NCI-H1092 treated with DMSO at 0.1 percent for 48 hours (cell line): ENCODE measurements around the gene SLC25A39.
A peak's percentile ranks its signal among the peaks of the same experiment; 100 is the strongest.

Experiments used
- DNase-seq: peaks from one replicate; lab custom pipeline; 2025; lab: John Stamatoyannopoulos, UW

The SLC25A39 gene

DNA sequence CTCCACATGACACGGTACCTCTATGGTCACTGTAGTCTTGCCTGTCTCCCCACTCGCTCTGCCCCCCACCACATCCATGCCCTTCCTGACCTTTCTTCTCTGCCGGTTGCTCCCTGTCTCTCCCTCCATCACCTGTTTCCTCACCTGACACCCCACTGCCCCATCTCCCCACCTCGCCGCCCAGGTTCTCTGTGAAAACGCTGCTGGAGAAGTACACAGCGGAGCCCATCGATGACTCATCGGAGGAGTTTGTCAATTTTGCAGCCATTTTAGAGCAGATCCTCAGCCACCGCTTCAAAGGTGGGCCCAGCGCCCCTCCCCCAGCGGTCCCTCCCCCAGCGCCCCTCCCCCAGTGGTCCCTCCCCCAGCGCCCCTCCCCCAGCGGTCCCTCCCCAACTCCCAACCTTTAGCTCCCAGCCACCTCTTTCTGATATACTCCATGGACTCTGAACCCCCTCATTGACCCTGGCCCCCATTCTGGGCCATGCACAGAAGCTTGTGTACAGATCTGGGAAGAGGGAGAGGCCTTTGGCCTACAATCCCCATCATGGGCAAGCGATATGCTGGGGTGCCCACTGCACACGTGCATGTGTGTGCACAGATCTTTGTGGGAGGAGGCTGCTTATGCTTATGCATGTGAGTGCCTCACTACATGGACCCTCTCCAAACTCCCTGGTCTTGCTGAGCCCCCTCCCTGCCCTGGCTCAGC, 12.1 kb downstream of the SLC25A39 start:
- no peak for DNase-seq

DNA sequence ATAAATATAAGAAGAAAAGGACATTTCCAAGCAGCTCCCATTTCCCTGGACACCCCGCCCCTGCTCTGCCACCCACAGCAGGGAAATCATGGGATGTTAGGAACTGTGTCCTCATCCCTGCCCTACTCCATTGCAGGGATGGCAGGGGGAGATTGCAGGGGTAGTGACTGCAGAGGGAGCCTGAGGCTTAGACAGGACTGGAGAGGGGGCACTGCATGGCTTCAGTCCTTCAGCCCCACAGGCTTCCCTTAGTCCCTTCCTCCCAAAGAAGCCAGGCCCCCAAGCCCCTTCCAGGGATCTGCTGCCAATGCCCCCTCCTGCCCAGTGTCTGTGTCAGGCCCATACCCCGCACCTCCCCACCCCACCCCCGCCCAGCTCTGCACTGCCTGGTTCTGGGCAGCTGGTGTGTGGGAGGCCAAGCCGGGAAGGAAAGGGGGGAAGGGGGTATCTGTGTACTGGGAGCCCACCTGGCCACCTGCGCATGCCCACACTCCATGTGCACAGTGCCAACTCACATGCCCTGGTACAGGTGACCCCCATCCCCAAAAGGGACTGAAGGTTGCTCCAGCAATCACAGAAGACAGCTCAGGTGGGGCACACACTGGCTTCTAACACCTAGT, 13.0 kb downstream of the SLC25A39 start:
- no peak for DNase-seq

DNA sequence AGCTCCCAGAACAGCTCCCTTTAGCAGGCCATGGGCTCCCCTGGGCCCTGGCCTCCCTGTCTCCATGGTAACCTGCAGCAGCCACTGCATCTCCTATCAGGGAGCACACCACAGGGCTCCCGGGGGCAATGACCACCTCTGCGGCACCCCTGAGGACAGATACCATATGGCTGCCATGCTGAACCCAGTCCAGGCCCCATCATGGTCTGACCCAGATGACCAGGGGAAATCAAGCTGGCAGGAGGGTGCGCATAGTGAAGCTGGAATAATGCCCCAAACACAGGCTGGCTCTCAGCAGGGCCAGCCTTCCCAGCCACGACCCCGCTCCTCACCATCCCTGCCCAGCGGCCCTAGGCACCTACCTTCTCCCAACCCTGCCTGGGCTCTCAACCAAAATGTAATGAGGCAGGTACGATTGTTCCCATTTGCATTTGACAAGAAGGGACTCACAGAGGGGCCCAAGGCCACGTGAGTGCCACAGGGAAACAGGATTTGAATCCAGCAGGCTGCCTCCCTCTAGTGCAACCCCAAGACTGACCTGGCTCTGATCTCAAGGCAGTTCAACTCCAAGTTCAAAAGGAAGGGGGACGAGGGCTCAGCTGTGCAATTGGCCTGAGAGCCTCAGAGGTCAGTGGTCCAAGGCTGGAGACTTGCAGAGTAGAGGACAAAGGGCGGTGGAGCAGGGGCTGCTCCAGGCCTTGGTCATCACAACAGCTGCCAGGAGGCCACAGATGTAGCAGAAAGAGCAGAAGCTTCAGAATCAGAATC, 13.8 kb downstream of the SLC25A39 start:
- no peak for DNase-seq

DNA sequence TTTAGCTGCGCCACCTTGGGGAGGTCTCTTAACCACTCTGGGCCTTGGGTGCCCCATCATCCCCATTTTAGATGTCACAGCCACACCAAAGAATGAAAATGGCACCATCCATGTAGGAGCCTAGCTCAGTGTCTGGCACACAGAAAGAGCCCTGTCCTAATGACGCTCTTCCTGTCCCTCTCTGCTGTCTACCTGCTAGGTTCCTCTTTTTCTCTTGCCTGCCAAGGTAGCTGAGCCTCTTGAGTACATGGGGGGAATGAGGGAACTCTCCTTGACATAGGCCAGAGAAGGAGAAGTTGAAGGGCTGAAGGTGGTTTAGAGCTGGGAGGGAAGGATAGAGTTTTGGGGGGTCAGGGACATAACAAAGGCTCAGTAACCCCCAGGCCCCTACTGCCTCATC, 14.4 kb downstream of the SLC25A39 start:
- DNase-seq, result no peak

DNA sequence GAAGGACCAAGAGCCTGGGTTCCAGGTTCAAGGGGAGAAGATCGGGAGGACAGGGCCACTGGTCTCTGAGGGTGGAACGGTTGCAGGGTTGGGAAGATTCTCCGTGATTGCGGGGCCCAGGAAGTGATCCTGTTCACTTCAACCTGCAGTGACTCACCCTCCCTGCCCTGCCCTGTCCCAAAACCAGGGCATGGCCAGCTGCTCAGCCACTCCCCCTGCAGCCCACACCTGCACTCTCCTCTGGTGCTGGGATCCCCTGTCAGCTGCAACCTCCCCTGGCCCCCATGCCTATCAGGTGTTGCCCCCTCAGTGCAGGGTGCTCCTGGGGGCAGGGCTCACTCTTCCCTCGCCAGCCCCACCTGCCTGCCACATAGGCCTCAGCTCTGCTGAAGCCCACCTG, 15.2 kb downstream of the SLC25A39 start:
- no peak for DNase-seq

DNA sequence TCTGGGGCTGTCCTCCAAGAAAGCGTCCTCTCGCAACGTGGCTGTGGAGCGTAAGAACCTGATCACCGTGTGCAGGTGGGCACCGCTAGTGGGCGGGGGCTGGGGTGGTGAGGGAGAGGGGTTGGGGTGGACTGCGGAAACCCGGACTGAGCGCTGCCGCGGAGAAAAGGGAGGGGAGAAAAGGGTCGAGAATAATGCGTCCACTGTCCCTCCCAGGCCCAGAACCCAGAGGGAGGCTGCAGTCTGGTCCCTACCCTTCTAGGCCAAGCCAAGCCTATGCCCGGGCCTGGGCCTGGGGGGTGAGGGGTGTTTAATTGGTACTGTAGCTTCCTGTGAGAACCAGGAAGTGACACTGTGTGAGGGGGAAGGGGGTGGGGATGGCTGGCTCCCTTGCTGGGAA, 15.8 kb downstream of the SLC25A39 start:
- no peak for DNase-seq

DNA sequence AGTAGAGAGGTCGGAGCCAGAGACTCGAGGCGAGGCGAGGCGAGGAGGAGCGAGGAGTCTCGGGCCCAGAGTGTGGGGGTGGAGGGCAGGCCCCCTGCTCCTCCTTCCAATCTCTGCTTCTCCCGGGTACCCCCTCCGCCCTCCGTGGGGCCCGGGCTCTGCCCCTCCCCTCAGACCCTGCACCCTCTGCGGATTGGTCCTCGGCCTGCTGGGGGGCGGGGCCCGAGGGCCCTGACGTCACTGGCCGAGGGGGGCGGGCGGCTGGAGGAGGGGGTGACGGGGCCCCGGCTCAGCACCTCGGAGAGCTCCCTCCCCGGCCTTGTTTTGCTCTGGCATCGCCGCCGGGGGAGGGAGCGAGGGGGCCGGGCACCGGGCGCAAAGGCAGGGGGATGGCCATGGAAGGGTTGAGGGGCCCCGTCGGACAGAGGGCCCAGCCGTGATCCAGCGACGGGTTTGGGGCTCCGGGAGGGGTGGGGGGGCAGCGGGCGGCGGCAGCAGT, 16.3 kb downstream of the SLC25A39 start, which contains the start of gene RUNDC3A:
TSS of gene RUNDC3A (plus strand) at position 282 of the 499 bp plus-strand sequence. CDS start 232 bp downstream, outside the sequence.
- peak; percentile 87 for DNase-seq

DNA sequence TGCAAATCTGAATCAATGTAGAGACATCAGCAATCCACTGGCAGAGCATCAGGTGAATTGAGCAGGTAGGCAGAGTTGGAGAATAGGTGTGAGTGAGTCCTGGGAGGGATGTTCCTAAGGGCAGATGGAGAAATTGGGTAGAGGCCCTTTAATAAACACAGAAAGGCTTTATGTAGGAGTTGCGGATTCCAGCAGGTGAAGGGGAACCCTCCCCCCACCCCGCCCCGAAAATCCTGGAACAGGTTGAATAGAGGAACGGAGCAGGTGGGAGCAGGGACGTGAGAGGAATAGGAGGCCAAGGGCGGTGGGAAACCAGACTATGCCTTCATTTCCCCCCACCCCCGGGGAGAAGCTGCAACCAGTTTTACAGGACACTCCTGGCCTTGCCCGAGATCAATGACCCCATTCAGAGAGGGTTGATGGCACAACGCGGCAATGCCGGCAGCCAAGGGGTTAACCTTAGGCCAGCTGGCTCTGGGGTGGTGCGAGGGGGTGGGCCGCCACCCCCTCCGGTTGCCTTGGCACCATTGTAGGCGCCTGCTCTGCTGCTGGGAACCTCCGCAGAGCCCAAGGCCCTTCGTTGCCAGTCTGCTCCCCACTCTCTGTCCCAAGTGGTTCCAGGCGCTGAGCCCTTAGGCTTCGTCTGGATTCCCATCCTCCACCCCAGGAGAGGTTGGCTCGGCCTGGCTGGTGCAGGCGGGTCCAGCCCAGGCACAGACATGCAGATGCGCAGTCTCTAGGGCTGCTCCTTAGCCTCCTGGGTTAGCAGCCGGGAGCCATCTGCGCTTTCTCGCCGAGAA, 17.0 kb downstream of the SLC25A39 start:
- peak; percentile 60 for DNase-seq

DNA sequence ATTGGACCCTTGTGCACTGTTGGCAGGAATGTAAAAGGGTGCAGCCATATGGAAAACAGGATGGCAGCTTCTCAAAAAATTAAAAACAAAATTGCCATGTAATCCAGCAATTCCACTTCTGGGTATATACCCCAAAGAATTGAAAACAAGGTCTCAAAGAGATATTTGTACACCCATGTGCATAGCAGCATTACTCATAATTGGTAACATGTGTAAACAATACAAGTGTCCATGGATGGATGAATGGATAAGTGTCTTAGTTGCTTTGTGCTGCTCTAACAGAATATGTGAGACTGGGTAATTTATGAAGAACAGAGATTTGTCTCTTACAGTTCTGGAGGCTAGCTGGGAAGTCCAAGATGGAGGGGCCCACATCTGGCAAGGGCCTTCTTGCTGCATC, 20.0 kb downstream of the SLC25A39 start:
- DNase-seq, result no peak

DNA sequence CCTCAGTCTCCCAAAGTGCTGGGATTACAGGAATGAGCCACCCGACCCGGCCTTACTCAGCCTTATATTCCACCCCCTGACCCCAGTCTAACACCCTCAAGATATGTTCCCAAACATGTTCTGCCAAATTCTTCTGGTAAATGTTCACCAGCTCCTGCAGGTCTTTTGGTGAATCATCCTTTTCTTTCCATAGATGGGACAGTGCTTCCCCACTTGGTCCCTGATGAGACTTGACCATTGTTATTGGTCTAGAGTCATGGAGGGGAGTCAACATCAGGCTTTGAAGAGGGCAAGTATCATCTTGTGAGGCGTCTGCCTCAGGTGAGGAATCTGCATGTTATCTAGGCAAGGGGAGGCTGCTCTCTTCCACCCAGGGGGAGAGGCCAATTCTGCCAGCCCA, 26.6 kb downstream of the SLC25A39 start:
- DNase-seq, result no peak

DNA sequence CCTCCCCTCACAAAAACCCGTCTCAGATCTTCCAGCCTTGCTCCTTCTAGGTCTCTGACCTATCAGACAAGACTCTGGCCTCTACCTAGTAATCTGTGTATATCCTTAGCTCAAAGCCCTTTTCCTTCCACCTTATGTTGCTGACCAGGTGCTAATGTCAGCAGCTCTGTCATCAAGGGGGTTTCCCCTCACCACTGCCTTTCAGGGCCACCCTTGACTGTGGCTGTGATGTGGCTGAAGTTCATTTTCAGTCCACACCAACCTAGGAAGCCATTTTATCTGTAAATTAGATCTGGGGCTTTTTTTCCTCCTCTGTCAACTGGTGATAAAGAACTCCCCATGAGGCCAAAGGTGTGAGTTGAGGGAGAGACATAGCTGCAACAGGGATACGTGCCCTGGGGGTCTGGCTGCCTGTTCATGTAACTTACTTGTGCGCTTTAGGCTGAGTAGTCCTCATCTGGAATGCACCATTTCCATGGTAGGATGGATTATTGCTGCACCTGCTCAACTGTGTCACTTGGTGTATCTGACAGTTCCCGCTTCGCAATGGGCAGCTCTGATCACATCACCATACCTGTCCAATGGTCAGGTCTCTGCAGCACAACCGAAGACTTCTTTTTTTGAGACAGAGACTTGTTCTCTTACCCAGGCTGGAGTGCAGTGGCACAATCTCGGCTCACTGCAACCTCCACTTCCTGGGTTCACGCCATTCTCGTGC, 31.0 kb downstream of the SLC25A39 start:
- DNase-seq, result no peak

DNA sequence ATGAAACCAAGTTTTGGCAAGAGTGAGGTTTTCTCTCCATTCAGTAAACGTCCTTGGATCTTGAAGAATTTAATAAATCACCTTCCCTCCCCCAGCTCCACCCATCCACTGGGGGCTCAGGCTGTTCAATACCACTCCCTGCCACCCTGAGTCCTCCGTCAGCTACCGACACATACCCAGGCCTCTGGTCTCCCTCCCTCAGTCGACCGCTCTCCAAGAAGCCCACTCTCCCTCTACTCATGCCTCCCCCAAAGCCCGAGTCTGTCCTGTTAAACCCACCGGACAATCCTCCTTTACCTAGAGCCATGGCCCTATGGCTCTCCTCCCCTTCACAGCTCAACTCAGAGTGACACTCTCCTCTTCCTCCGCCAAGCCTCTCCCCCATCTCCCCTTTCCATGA, 37.0 kb downstream of the SLC25A39 start:
- DNase-seq, result no peak

DNA sequence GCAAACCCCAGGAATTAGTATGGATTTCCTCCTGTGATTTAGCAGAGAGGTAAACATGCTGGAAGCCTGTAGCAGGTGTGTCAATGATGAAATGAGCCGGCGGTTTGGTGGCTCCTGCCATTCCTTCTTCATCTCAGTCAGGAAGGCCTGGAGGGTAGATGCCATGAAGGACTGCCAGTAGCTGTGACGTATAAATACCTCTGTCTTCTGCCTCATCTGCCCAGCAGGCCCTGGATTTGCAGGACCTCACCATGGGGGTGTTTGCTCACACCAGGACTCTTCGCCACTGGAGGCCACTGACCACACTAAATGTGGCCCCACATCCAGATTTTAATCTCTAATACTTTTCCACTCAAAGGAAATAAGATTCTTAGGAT, 40.6 kb downstream of the SLC25A39 start:
- DNase-seq, result no peak

DNA sequence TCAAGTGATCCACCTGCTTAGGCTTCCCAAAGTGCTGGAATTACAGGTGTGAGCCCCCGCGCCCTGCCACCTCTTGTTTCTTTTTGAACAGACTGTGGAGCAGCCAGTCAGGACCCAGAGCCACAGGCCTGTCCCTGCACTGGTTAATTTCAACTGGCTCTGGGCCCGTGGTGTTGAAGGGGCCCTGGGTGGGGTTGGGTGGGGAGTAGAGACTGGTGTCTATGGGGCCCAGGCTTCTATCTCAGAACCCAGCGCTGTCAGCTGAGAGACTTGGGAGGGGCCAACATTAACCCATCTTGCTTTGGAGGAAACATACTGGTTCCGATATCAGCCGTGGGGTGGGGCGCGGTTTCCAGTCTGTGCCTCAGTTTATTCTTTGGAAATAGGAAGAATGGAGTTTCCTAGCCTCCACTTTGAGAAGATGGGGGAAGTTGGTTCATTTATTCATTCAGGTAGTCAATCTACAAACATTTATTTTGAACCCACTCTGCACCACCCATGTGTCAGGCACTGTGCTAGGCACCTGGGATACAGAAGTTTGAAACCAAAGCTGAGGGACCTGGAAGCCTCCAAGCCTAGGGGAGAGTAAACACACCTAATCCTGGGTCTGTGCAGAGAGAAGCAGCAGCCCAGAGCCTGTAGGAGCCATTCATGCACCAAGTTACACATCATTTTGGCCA, 41.1 kb downstream of the SLC25A39 start:
- DNase-seq, result no peak

DNA sequence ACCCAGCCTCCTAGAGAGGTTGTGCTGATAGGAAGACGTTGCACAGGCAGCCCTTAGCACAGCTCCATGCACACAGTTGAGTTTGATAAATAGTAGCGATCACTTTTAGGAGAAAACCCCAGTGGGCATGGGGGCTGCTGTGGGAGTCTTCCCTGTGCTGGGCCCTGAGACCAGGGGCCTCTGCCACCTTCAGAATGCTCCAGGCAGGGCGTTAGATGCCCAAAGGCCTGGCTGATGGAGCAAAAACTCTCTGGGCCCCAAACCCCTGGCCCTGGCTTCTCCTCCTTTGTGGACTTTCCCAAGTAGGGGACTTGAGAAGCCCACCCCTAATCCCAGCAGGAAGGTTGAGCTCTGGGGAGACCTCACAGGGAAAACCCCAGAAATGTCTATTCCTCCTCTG, 42.4 kb downstream of the SLC25A39 start:
- no peak for DNase-seq

DNA sequence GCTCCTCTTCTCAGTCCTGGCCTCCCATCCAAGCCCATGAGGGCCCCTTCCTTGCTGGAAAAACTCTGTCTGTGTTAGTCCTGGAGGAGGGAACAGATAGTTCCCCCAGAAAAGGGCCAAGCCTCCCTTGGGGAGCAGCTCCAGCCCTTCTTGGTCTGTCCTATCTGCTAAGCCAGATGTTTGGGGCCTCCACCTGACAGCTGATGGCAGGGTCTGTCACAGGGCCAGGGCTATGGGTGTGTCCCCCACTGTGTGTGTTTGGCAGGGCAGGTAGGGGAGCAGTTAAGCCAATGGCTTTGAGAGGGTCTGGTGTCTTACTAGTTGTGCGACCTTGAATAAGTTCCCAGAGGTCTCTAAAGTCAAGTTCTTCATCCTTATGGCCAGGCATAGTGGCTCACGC, 43.1 kb downstream of the SLC25A39 start:
- no peak for DNase-seq

DNA sequence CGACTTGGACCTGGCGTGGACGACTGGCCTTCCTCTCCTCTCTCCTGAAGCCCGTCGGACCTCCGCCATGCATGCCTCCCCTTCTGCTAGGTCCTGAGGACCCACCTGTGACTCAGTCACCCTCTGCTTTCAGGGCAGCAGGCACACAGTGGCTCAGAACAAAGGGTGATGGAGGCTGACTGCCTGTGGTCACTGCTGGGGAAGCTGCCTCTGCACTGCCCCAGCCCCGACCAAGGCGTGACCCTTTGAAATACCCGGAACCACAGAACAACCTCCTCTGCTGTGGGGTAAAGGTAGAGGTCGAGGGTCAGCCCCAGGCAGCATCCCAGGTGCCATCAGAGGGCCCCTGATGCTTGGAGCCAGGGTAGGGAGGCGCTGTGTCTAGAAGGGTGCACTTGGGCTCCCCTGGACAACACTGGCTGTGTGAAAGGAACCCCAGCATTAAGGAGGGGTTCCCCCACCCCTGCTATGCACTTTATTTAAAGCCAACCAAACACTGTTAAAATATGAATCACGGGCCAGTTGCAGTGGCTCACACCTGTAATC, 44.2 kb downstream of the SLC25A39 start:
- DNase-seq, result no peak

DNA sequence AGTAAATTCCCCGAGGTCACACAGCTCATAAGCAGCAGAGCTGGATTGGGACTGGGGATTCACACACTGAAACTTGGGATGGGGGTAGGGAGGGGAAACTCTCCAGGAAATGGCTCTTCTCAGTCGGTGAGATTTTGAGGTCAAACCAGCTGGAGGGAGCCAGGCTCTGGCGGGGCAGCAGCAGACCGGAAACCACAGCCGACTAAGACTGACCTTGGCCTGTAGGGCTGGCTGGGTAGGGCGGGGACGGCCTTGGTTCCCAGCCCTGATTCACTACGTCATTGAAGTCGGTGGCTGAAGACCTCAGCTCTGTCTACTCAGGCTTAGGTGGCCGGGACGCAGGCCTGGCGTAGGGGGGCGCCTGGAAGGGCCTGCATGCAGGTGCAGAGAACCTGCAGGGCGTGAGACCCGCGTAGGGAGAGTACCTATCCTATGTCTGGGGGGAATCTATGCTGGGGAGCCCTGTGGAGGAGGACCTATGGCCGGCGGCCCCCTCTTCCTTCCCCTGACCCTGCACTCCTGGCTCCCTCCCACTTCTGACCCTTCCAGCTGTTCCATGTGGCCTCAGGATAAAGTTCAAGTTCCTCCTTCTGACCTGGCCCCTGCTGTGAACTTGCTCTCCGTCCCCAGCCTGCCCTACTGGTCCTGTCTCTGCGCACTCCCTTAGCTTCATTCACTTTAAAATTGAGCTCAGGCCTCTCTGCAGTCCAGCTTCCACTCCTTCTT, 44.8 kb downstream of the SLC25A39 start:
- DNase-seq, result no peak

DNA sequence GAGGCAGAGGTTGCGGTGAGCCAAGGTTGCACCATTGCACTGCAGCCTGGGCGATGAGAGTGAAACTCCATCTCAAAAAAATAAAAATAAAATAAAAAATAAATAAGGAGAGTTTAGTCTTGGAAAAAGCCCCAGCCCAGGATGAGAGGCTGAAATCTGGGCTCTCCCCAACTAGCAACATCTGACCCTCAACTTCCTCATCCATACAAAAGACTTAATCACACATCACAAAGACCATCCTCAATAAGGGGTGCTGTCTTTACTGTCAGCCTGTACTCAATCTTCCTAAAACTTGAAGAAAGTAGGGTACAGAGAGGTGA, 45.3 kb downstream of the SLC25A39 start:
- DNase-seq, result no peak

DNA sequence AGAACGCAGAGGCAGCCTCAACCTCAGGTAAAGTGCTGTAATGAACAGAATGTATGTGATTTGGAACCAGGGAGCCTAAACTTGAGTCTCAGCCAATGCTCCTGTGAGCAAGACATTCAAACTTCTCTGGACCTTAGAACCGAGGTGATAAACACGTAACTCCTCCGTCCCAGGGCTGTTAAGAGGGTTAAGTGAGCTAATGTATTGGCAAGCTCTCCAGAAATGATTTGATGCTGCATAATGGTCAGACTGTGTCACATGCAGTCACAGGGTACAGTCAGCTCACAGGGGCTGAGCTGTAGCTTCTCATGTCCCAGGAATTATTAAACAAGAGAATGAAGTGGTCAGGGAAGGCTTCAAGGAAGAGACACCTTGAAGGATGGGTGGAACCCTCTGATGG, 46.6 kb downstream of the SLC25A39 start:
- no peak for DNase-seq
